Esophagus squamous epithelium (tissue), 5 donors: ENCODE results near the gene PRPH. TPM values are rescaled to one million over a fixed set of nuclear protein-coding genes. Genes with fewer than 3 reads are reported as not detected.
A peak's percentile ranks its signal among the peaks of the same experiment; 100 is the strongest.

Experiments
- DNase-seq: peaks from one replicate; lab custom pipeline; 2025; lab: John Stamatoyannopoulos, UW
- H3K27ac ChIP-seq, 4 donors: fragments of 200-600 bp; sonication (generic); one replicate each; pipeline ENCODE4 v1.5.1; 2016 to 2019; ENCODE audit warnings: mild to moderate bottlenecking in 1 of 4
- H3K27me3 ChIP-seq, 4 donors: fragments of 200-600 bp; sonication (generic); 1 replicate in 3 of 4; 2 replicates in 1 of 4; pipeline versions ENCODE4 v1.5.1 to v1.6.0; 2017 to 2021; ENCODE audit warnings: antibody characterized with exemption in 1 of 4
- H3K36me3 ChIP-seq, 3 donors: fragments of 200-600 bp; sonication (generic); one replicate each; pipeline ENCODE4 v1.5.1; 2016 to 2019
- H3K4me1 ChIP-seq, 3 donors: fragments of 200-600 bp; sonication (generic); one replicate each; pipeline ENCODE4 v1.5.1; 2017 to 2019
- H3K4me3 ChIP-seq, 4 donors: fragments of 200-600 bp; sonication (generic); 1 replicate in 3 of 4; 2 replicates in 1 of 4; pipeline ENCODE4 v1.5.1; 2016 to 2019; ENCODE audit warnings: mild to moderate bottlenecking in 2 of 4, moderate library complexity in 1 of 4
- H3K9me3 ChIP-seq, 3 donors: fragments of 200-600 bp; sonication (generic); one replicate each; pipeline ENCODE4 v1.5.1; 2016 to 2019
- CTCF ChIP-seq, 6 experiments: fragments of 450-650 bp in 4 of 6; fragments of 200-600 bp in 2 of 6; sonication (generic) in 2 of 6; IDR thresholded peaks; one replicate each; pipeline ENCODE4 v1.5.1; 2016 to 2019; ENCODE audit warnings: antibody characterized with exemption in 6 of 6, mild to moderate bottlenecking in 4 of 6, moderate library complexity in 4 of 6
- POLR2A ChIP-seq, 4 donors: fragments of 450-650 bp; IDR thresholded peaks; one replicate each; pipeline ENCODE4 v1.6.1; 2017; ENCODE audit warnings: antibody characterized with exemption in 4 of 4, mild to moderate bottlenecking in 4 of 4, moderate library complexity in 3 of 4
- WGBS, 2 donors: methylation state at CpG; one replicate each; pipeline ENCODE4 v1.1.5; 2018; 5-methylcytosine and 5-hydroxymethylcytosine counted together
- intact Hi-C: fragments of 100-400 bp; cut with DNase I; formaldehyde crosslinking; loops from one replicate; pipeline ENCODE4 v1.15.0; 2022
- total RNA-seq, 4 donors: library from RNA; depleted of rRNA; stranded (reverse); fragments of >200 nt; gene quantifications; one replicate each; pipeline ENCODE4 v1.1.0, GENCODE V29; 2016
- donor health status: DM: yes; HTN: yes; CAD: no.

The PRPH gene
- total RNA-seq, 4 donors from 2014 or later, result 0.57 TPM; not detected in 3

DNA sequence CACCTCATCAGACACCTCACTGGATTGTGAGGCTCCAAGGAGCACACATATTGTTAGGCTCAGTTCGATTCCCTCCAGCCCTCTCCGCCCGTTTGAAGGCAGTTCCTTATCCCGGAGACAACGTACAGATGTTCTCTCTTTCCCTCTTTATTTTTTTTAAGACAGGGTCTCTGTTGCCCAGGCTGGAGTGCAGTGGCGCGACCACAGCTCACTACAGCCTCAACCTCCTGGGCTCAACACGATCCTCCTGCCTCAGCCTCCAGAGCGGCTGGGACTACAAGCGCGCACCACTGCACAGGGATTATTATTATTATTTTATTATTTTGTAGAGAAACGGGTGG lies 27.4 kb downstream of the PRPH start:
- H3K27ac ChIP-seq, result peak overlapping the region; percentile 76 to 83 (median 79)
- WGBS, 2 donors, result 39 to 52% methylated on average over 11 to 12 of the region's 12 CpGs
- TF ChIP-seq POLR2A (IDR thresholded peaks at IDR 0.05), result no peak
- TF ChIP-seq CTCF (IDR thresholded peaks at IDR 0.05), result no peak

GRCh38 chr12:49322708-49323523 lies 28.0 kb downstream of the PRPH start, which contains the start of gene TROAP:
TROAP (plus strand) TSS chr12:49323255; CDS start chr12:49323609, 354 bp downstream.
- Histone ChIP-seq H3K4me3 (peak within 1 kb of the TSS; percentile 56 to 86 (median 70)), H3K27me3 (no peaks in the 10 kb centered on the region), H3K36me3 (no peaks in the 10 kb centered on the region), H3K4me1 (peaks cover 8 to 19% (median 12%) of the 10 kb centered on the region in 3 donors), H3K9me3 (no peaks in the 10 kb centered on the region), H3K27ac (peak within 1 kb of the TSS; percentile 76 to 83 (median 79))
- 0 to 1% methylated on average over 26 to 47 of the region's 65 CpGs for WGBS, 2 donors
- TF ChIP-seq POLR2A (IDR thresholded peaks at IDR 0.05), result peak in 1 of 4 donors; percentile 54
- TF ChIP-seq CTCF (IDR thresholded peaks at IDR 0.05), result peak in 1 of 6 experiments; percentile 26
- DNase-seq, result peak; percentile 87
- intact Hi-C loops, result no loop called here

More for the DNA sequence above, 27.4 kb downstream of the PRPH start:
- Histone ChIP-seq H3K4me3 (peak overlapping the region; percentile 56 to 86 (median 70)), H3K27me3 (no peaks in the 10 kb centered on the region), H3K4me1 (peaks cover 8 to 19% (median 12%) of the 10 kb centered on the region in 3 donors), H3K36me3 (no peaks in the 10 kb centered on the region), H3K9me3 (no peaks in the 10 kb centered on the region)
- intact Hi-C loops, result no loop called here
- DNase-seq, result no peak

DNA sequence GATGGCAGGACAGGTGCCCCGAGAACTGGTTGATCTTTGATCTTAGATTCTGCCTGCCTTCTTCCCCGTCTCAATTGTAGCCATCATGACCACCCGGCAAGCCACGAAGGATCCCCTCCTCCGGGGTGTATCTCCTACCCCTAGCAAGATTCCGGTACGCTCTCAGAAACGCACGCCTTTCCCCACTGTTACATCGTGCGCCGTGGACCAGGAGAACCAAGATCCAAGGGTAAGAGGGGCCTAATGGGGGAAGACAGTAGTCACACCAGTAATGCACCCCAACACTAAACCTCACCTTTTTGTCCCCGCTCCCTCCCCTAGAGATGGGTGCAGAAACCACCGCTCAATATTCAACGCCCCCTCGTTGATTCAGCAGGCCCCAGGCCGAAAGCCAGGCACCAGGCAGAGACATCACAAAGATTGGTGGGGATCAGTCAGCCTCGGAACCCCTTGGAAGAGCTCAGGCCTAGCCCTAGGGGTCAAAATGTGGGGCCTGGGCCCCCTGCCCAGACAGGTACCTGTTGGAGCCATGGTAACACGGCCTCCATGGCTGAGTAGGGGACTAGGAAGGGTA lies 28.7 kb downstream of the PRPH start:
- intact Hi-C loops, result no loop called here
- TF ChIP-seq CTCF (IDR thresholded peaks at IDR 0.05), result no peak
- TF ChIP-seq POLR2A (IDR thresholded peaks at IDR 0.05), result no peak
- no peaks in the 10 kb centered on the region for H3K36me3 ChIP-seq
- H3K27me3 ChIP-seq, result no peaks in the 10 kb centered on the region
- peak overlapping the region; percentile 56 to 86 (median 70) for H3K4me3 ChIP-seq
- peaks cover 8 to 19% (median 12%) of the 10 kb centered on the region in 3 donors for H3K4me1 ChIP-seq
- 3 to 8% methylated on average over 13 to 17 of the region's 19 CpGs for WGBS, 2 donors
- DNase-seq, result no peak
- peak overlapping the region in 3 of 4 donors; percentile 48 to 76 (median 69) for H3K27ac ChIP-seq
- no peaks in the 10 kb centered on the region for H3K9me3 ChIP-seq

- TF ChIP-seq POLR2A (IDR thresholded peaks at IDR 0.05) (no peak), CTCF (IDR thresholded peaks at IDR 0.05) (no peak)
- H3K27ac ChIP-seq, result no peak overlapping the region
- peaks cover 8 to 19% (median 12%) of the 10 kb centered on the region in 3 donors for H3K4me1 ChIP-seq
- H3K36me3 ChIP-seq, result peaks cover 0 to 8% (median 0%) of the 10 kb centered on the region in 3 donors
- H3K27me3 ChIP-seq, result peaks cover 0 to 4% (median 0%) of the 10 kb centered on the region in 4 donors
- no peak overlapping the region for H3K4me3 ChIP-seq
- intact Hi-C loops, result no loop called here
- no peaks in the 10 kb centered on the region for H3K9me3 ChIP-seq
- 80% methylated on average over 1 of the region's 6 CpGs; no CpG with 5 or more reads in 1 of the 2 donors for WGBS, 2 donors
- DNase-seq, result no peak
These were observed 30.7 kb downstream of the PRPH start for GRCh38 chr12:49325606-49326005.

GRCh38 chr12:49327368-49327767 lies 32.4 kb downstream of the PRPH start:
- no peak overlapping the region for H3K27ac ChIP-seq
- H3K9me3 ChIP-seq, result no peaks in the 10 kb centered on the region
- H3K27me3 ChIP-seq, result peaks cover 0 to 19% (median 0%) of the 10 kb centered on the region in 4 donors
- no peak overlapping the region for H3K4me3 ChIP-seq
- intact Hi-C loops, result no loop called here
- no peak for DNase-seq
- TF ChIP-seq CTCF (IDR thresholded peaks at IDR 0.05), result no peak
- TF ChIP-seq POLR2A (IDR thresholded peaks at IDR 0.05), result no peak
- peaks cover 0 to 8% (median 0%) of the 10 kb centered on the region in 3 donors for H3K36me3 ChIP-seq
- peaks cover 8 to 19% (median 8%) of the 10 kb centered on the region in 3 donors for H3K4me1 ChIP-seq
